GM19463 (cell line): ENCODE measurements around the gene CELA1.
A peak's percentile ranks its signal among the peaks of the same experiment; 100 is the strongest.

Source experiments
- ATAC-seq: cut with Tn5 transposase; IDR thresholded peaks from one replicate; pipeline ENCODE4 v1.9.1; 2021; ENCODE audit warnings: mild to moderate bottlenecking, moderate library complexity; ENCODE audit not compliant: unreplicated experiment

The CELA1 gene

DNA sequence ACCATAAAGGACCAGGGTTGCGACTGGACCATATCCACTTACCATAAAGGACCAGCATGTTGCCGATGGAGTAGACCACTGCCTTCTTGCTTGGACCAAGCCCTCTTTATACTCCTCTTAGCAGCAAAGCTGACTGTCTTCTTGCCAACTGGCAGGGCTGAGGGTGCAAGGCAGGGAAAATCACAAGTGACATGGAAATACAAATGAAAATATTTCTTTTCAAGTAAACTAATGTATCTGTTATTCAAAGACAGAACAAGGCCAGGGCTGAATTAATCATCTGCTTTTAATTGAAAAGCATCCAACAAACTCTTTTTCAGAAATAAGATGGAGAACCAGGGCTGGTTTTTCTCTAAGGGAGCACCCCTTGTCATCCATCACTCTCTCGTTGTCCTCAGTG lies at the start of gene CELA1:
Gene CELA1, minus strand, starts transcription at position 99 of the 400 bp plus-strand sequence. Its CDS starts 41 bp downstream, at position 58.
- no peak for ATAC-seq

DNA sequence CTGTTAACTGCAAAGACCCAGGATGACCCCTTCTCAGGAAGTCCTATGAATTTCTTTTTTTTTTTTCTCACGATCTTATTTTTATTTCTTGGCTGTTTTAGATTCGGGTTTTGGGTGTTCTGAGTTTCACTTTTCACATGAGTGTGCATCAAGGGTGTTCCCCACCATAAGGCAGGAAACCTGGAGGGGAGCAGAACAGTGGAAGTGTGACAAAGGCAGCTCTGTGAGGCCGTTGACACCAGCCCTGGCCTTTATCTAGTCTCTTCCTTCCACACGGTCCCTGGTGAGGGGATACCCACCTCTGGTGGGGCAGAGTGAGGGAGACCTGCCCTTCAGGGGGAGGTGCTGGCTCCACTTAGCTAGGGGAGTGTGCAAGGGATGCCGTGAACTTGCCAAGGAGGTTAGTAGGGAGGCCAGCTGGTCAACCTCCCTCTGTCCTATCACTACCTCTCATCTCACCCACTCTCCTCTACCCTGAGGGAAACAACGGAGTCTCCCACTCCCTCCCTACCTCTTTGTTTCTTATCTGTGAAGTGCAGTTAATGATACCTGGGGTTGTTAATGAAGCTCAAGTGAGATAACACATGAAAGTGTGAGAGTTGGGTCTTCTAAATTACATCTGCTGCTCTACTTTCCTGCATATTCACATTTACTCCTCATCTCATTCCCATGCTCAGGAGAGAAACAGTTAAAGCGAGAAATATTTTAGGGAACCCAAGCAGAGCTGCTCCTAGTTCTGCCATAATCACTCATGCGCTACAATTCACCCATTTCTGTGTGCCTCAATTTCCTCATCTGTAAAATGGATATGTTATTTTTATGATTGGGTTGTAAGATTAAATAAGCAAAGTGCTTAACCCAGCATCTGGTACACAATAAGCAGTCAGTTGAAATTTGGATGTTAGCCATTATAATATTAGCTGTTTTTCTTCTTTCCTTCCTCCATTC lies 49.1 kb upstream of the CELA1 start:
- ATAC-seq, result peak; percentile 41

DNA sequence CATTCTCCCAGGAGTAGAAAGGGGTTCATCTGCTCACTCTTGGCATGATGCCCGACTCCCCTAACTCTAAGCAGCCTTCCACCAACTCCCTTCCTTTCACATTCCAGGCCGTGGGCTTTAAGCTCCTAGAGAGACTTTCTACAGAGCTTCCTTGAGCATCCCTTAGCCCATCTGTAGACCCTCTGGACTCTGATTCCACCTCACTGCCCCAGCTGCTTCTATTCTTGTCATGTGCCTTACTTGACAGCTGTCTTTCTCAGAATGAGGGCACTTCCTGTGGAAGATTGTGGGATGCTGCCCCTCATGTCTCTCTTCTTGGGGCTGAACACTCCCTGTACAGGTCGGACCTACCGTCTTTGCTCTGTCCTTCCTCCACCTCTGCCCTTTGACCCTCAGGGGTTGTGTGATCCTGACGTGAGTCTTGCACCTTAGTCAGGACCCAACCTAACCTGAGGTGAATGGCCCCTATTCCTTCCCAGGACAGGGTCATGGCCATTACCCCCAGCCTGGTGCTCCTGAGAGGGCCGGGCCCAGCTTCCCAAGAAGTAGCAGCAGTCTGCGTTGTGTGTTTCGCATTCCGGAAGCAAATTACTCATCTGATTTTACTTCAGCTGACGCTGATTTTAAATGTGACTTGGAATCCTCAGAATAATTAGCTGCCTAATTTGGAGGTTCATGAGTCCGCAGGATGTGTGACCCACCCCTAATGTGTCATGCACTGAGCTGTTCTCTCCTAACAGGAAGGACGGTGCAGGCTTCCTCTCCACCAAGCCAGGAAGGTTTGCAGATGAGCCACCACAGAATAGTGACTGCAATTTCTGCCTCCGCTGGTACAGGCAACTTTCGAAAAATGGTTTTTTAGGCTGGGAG lies 47.4 kb upstream of the CELA1 start:
- ATAC-seq, result no peak

DNA sequence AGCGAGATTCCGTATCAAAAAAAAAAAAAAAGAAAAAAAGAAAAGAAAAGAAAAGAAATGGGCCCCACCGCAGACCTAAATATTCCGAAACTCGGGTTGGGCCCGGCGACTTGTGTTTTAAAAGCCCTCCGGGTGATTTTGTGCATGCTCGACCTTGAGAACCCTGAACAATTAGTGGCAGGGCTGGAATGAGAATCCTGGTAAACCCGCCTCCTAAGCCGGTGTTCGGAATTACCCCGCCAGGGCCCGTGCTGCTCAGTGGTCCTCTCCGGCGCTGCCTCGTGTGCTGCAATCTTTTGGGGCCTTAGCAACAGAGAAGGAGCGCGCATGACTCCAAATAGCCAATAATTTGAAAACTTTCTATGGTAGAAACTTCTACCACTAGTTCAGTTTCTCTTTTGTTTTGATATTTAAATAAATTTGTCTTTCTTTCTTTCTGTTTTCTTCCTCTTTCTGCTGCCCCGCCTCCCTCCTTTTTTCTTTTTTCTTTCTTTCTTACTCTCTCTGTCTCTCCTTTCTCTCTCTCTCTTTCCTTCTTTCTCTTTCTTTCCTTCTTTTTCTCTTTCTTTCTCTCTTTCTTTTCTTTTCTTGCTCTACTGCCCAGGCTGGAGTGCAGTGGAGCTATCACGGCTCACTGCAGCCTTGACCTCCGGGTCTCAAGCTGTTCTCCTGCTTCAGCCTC lies 46.2 kb upstream of the CELA1 start:
- ATAC-seq, result no peak

DNA sequence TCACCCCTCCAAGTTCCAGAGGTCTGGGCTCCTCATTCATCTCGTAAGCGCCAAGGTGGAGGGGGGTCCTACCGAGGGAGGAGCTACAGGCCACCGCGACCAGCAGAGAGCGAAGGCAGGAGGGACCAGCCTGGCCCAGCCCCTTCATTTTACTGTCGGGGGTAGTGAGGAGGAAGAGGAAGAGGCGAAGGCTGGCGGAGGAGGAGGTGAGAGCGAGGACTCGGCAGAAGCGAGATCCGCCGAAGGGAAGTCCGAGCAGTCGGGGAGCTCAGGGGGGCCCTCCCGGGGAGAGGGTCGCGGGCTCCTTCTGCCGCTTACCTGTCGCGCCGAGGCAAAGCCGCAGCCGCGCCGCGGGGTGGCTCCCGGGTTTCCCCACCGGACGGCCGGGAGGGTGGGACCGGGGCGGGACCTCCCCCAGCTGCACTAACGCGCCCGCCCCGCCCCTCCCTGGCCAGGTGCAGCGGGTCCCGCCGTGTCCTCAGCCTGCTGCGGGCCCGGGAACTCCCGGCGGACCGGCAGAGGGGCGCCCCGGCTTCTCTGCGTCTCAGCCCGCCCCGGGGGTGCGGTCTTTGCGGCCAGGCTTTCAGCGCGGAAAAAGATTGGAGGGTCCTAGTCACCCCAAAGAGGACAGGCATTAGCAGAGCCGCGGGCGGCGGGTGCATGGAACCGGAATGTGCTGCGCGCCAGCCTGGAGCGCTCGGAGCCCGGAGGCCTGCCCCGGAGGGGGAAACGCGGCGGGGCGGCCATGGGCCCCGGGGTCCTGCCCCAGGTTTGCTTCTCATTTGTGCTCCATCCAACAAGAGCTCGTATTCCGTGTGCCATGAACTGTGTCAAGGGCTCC lies 45.0 kb upstream of the CELA1 start, which contains the start of gene GALNT6:
Gene GALNT6, minus strand, starts transcription at position 124 of the 841 bp plus-strand sequence. CDS start 11,625 bp downstream, outside the sequence.
- peak; percentile 49 for ATAC-seq

DNA sequence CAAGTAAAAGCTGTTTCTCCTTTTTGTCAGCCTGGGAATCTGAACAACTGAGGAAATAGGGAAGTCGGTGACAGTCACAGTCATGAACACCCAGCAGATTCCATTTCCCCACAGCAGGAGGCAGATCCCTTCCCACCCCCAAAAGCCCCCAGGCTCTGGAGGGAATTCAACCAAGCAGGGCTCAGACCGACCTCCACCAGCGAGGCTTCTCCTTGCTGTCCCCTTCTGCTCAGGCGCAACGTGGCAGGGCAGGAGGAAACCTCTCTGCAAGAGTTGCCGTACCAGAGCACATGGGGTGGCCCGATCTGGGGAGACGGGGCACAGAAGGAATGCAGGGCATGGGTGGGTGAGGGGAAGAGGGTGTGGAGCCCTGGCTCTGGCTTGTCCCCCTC lies 44.4 kb upstream of the CELA1 start:
- peak; percentile 8 for ATAC-seq

DNA sequence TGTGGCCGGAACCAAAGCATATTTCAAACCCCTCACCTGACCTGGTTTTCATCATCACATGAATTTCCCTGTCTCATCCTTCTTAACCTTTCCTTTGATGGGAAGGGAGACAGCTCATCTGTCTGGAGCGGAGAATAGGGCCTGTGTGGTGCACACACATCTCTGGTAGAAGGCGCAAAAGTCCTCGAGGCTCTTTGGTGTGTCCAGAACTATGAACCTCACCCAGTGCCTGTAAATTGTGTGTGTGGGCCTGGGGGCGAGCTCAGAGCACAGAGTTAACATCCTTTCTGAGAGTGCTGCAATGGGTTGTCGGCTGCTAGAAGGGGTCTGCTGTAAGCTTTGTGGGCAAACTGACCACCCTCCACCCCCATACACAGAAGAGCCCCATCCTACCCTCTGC lies 44.0 kb upstream of the CELA1 start:
- ATAC-seq, result no peak

DNA sequence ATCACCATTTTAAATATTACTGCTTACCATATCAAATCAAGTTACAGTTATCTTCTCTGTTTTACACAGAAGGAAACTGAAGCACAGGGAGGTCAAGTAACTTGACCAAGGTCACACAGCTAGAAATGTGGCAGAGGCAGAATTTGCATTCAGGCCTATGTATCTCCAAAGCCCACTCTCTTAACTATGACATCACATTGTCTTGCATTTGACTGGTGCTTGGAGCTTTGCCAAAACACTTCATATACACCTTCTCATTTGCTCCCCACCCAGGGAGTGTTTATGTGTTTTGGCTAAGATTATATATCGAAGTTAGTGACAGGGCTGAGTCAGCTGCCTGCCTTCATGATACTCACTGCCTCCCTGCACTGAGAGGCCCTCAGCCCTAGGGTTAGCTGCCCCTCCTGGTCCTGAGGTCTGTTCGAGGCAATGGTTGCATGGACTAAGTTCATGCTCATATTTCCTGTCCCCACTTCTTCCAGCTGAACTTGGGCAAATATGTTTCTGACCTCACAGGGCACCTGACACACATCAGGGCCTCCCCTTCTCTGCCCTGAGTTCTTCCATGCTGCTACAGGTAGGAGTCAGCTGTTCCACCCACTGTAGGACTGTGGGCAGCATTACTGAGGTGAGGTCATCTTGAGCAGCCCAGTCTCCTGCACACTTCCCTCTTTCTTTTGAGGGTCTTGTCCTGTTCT lies 43.0 kb upstream of the CELA1 start:
- no peak for ATAC-seq

DNA sequence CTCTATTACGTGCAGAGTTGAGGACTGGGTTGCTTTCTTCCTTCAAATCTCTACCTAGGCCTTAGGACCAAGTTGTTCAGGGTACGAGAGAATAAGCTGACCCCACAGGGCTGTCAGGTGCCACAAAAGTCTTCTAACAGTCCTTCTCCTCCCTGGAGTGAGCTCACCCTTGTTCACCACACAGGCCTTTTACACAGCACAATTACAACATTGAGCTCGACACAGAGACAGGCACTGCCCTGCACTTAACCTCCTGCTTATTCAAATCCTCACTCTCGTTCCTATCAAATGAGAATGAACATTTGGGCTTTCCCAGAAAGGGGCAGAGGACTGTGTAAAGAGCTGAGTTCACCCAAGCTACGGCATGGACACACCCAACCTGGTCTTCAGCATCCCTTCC lies 42.4 kb upstream of the CELA1 start:
- no peak for ATAC-seq

DNA sequence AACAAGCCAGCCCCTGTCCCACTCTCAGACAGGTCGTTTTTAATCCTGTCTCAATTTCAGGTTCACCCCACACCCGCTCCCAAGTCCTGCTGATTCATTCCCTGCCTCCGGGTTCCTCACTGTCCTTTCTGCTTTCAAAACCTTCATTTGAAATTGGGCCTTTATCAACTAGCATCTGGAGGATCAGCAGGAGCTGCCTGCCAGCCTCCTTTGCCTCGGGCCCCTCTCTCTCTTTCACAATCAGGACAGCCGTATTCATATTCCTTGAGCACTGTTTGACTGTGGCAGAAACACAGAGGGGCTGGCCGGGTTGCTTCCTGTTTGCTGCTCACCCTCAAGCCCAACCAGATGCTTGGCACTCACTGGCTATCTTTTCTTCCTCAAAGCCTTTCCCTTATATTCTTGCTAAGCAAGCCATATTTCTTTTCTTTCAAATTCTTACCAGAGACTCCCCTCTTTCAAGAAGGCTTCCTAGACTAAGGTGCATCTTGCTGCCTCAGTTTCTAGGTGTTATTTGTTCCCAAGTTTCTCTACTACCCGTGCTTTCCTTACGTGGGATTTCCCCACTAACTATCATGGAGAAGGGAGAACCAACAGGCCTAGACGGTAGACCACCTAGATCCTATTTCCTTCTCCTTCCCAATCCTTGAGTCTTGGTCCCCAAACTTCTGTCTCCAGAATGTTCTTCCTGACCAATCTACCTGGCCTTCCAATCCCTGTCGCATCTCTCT lies 41.8 kb upstream of the CELA1 start:
- no peak for ATAC-seq

DNA sequence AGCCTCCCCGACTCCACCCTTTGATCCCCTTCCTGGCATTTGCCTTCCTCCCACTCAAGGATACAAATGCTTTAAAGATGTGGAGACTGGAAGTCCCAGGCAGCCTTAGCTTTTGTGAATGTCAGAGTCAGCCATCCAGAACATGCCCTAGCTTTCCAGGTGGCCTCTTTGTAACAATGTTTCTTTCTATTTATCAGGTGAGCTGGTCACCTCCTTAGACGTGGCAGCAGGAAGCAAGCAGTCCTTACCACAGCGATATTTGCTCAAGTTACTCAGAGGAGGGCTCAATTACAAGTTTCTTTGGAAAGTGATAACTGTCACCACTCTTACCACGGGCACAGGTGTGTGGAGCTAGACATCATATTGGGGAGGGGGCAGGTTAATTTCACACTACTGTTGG lies 39.9 kb upstream of the CELA1 start:
- ATAC-seq, result no peak

DNA sequence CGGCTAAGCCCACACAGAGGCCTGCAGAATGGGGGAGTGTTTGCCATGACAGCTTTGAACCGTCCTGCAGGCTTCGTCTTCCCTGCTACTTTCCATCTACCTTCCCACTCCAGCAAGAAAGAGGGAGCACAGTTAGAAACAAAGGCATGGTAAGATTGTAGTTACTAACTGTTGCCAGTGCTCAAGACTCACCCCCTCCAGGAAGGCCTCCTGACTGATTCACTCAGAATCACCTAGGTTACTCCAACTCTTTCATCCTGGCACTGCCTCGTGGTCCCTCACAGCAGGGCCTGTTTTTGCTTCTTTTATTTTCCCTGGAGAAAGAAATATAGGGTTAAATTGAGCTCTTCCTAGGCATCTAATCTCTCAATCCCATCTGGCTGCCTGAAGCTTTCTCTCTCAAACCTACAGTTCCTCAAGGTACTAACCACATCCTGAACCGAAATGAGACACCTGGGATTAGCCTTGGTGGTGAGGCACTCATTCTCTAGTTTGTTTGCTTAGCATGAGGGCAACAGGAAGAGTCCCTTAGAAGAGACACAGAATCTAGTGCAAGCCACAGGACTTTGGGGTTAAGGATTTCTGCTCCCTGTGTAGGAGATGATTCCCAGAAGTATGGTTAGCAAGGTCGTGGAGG lies 36.9 kb upstream of the CELA1 start:
- ATAC-seq, result no peak

DNA sequence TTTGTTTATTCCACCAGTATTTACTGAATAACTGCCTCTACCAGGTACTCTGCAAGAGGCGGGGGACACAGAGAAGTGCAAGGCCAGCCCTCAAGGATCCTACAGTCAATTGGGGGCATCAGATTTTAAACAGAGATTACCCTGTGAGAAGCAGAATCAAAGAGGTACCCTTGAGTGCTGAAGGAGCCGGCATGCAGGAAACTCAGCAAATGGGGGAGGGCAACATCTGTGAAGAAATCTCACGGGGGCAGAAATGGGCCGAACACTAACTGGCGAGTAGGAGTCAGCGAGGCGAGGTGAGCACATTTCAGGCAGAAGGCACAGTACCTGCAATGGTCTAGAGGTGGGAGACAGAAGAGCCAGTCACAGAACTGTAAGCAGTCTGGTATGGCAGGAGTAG lies 35.7 kb upstream of the CELA1 start:
- no peak for ATAC-seq

DNA sequence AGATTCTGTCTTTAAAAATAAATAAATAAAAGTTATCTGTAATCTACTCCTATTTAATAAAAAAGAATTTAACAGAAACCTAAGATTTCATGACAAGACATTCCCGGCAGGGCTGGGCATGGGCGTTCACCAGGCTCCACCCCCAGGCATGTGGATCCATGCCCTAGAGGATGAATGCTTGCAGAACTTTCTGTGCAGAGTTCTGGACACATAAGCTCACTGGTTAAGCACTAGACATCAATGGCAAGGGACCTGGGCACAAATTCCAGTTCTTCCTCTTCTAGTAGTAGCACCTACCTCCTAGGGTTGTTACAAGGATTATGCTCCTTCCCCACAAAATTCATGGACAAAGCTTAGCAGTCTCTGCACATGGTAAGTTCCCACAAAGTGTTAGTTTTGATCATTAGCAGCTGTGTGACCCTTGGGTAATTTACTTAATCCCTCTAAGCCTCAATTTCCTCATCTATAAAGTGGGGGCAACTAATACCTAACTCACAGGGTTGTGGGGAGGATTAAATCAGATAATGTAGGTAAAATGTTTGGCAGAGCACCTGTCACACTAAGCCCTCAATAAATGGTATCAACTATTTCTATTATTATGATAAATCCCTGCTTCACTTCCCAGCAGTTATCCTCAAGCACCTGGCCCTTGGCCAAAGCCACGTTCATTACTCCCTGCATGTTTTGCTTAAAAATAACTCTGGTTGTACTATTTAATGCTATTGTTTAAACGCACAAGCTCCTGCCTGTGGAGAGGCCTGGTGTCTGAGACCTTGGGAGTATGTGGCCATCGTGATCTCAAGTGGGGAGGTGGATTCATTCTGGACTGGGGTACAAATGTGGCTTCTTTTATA lies 35.0 kb upstream of the CELA1 start:
- no peak for ATAC-seq

DNA sequence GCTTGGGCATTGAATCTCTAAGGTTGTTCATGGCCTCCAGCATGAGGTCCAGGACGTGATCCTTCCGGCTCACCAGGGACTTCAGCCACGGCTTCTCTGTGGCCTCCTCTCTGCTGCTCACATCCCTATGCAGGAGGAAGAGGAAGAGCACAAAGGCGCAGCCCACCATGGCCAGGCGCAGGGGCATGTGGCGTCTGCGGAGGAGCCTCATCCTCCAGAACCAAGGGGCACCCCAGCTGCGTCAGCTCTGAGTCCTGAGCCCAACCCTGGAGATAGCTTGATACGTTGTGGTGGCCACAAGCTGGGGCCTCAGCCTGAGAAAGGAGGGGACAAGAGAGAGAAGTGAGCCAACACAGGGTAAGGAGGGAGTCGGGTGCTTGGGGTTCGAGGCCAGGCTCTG lies 33.1 kb upstream of the CELA1 start:
- no peak for ATAC-seq

DNA sequence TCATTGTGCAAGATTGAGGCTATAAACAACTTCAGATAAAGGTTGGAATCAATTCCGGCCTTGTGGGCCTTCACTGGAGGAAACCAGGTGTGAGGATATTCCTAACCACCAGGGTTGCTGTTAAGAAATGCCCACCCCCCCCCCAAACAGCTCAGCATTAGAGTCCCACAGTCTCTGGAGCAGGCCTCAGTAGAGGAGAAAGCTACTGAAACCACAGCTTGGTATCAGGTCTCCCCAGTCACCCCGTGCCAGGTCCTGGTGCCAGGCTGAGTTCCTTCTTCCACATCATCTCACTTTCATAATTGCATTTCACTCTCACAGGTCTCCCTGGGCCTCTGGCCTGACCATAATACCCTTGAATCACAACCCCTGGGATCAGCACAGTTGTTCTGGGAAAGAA lies 32.3 kb upstream of the CELA1 start:
- ATAC-seq, result no peak
